Measurements from ENCODE around the gene ZSCAN9.
A peak's percentile ranks its signal among the peaks of the same experiment; 100 is the strongest.

ZSCAN9 gene

DNA sequence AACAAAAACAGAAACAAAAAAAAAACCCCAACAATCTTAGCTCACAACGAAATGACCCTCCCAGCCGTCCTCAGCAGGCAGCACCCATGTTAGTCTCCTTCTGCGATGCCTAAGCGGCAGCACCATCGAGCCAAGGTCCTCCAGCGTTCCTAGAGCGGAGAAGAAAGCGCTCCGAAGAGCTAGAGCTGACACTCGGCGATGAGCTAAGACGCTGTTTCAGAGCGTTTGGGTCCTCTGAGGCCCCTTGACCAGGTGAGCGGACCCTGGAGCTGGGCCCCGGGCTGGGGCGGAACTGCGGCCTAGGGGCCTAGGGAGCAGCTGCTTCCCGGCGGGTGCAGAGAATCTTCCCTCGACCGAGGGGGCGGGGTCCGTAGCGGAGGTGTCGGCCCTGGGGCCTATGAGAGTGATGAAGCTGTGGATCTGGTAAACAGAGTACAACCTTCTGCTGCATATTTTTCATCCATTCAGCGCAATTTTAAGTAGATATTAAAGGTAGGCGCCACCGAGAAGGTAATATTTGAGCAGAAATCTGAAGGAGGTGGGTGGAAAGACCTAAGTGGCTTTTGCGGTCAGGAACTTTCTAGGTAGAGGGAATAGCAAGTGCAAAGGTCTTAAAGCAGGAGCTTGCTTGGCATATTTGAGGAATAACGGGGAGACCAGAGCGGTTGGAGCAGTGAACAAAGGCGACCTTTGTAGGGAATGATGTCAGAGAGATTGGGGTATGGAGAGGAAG, 42.1 kb downstream of the ZSCAN9 start, which contains the start of gene ZSCAN26:
Gene ZSCAN26, plus strand, starts transcription at position 182 of the 733 bp plus-strand sequence. CDS start 4,777 bp downstream, outside the sequence.
- peak; percentile 90 for DNase-seq

DNA sequence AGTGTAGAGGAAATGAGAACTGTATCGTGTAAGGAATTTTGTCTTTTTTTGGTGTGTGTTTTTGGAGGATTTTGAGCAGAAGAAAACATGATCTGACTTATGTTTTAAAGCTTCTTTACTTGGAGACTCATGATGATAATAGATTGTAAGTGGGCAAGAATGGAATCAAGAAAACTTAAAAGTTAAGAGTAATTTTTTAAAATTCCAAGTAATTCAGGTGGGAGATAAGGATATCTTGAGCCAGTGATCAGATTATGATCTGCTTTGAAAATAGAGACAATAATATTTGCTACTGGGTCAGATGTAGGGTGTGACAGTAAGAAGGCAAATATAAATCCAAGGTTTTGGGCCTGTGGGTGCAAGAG, 42.6 kb downstream of the ZSCAN9 start:
- DNase-seq, result no peak

DNA sequence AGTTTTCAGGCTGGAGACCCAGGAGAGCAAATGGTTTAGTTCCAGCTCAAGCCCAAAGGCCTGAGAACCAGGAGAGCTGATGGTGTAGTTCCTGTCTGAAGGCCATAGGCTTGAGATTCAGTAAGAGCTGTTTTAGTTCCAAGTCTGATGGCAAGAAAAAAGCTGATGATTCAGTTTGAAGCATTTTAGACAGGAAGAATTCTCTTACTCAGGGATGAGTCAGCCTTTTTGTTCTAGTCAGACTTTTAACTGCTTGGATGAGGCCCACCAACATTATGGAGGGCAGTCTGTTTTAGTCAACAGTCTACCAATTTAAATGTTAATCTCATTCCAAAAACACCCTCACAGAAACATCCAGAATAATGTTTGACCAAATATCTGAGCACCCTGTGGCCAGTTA, 44.4 kb downstream of the ZSCAN9 start:
- peak; percentile 80 for DNase-seq

DNA sequence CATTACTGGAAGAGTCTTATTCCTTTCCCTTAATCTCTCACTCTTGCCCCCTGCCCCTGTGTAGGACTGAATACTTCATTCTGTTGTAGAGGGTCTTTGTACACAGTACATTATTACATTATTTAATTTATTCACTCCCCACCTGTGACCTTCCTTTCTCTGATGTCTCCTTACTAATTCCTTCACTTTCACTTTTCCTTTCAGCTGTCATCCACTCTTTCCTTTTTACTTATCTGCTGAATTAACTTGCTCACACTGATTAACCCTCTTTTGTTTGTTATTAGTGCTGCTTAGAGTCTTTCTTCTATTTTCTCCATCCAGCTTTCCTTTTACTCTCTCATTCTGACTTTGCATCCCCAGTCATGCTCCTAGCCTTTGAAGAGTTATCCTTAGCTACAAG, 49.8 kb downstream of the ZSCAN9 start:
- DNase-seq, result no peak

DNA sequence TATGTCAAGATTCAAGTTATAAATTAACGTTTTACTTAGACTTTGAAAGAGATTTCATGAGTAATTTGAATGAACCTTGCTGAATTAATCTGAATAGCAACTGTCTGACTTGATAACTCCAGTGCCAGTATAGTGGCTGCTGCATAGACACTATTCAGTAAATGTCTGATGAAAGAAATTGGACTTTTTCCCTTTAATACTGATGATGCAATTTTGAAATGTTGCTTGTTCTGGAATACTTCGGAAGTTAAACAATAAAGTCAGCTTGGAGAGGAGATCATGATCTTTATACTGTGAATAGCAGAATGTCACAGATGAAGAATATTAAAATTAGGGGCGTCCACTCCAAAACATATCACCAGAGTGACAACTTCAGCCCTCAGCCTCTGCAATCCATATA, 52.7 kb downstream of the ZSCAN9 start:
- DNase-seq, result no peak

DNA sequence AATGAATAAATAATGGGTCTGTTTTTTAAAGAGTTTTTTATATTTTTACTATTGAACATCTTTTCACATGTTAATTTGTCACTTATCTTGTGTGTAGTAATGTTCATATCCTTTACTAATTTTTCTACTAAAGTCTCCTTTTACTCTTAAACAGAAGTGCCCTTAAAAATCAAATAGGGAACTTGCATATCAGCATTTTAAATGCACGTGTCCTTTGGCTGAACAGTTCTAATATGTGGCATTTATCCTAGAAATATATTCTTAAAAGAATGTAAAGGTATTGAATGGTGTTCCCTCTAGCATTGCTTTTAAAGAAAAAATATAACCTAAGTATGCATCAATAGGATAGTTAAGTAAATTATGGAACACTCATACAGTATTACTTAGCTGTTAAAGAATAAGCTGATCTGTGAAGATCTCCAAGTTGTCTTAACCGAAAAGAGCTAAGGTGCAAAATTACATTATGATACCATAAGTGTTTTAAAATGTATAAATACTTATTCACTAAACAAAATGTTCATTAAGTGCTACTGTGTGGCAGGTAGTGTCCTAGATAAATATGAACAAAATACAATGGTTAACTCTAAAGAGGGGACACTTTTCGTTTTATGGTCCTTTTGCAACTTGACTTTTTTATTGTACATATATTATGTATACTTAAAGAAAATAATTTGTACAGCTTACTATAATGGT, 55.7 kb downstream of the ZSCAN9 start:
- DNase-seq, result no peak

DNA sequence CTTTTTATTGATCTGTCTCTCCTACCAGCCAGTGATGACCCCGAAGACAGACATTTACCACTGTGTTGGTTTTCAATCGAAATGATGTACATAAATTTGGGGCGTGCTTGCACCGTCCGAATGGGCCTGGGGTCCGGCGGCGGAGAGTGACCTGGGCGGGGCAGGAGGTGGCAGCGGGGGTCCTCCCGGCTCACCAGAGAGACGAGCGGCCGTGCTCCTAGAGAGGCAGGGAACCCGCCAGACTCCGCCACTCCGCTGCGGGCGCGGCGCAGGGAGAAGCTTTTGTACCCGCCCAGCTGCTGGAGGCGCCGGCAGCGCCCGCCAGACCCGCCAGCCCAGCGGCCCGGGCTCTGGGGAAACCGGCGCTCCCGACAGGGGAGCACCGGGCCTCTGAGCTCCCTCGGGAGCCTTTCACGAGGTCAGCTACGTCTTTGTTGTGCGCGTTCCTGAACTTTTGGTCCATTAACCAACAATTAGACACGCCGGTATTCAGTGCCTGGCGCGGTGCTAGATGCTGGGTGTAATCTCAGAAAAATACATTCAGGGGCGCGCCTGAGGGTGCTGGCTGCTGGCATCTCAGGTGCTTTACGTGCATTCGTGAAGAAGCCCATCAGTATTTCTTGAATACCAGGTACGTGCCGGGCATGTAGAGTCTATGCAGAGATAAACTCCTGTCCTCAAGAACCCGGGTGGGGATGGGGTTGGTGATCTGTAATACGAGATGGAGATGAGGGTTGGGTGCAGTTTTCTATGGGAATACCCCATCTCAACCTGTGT, 56.4 kb downstream of the ZSCAN9 start, which contains the start of gene PGBD1:
Gene PGBD1, plus strand, starts transcription at position 285 of the 777 bp plus-strand sequence. CDS start 2,242 bp downstream, outside the sequence.
- peak; percentile 82 for DNase-seq

DNA sequence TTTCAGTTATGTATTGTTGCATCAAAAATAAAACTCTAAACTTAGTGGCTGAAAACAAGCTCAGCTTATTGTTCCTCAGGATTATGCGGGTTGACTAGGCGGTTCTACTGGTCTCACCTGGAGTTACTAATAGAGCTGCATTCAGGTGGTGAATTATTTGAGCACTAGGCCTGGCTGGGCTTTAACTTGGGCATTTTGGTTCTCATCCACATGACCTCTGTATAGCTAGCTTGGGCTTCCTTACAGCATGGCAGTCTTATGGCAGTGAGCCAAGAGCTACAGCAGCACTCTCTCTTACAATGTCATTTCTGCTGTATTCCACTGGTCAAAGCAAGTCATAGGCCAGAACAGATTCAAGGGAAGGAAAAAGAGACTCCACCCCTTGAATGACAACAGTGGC, 57.9 kb downstream of the ZSCAN9 start:
- peak; percentile 9 for DNase-seq
